GM21529 (cell line): ENCODE measurements around the gene EPHA8.

ENCODE experiments used
- ATAC-seq: cut with Tn5 transposase; IDR thresholded peaks from one replicate; pipeline ENCODE4 v1.9.1; 2021; ENCODE audit not compliant: unreplicated experiment

The EPHA8 gene

GRCh38 chr1:22562584-22563583 is at the start of gene EPHA8:
TSS of gene EPHA8 (plus strand) at chr1:22563489. CDS start at chr1:22563636, 147 bp downstream.
- no peak for ATAC-seq

DNA sequence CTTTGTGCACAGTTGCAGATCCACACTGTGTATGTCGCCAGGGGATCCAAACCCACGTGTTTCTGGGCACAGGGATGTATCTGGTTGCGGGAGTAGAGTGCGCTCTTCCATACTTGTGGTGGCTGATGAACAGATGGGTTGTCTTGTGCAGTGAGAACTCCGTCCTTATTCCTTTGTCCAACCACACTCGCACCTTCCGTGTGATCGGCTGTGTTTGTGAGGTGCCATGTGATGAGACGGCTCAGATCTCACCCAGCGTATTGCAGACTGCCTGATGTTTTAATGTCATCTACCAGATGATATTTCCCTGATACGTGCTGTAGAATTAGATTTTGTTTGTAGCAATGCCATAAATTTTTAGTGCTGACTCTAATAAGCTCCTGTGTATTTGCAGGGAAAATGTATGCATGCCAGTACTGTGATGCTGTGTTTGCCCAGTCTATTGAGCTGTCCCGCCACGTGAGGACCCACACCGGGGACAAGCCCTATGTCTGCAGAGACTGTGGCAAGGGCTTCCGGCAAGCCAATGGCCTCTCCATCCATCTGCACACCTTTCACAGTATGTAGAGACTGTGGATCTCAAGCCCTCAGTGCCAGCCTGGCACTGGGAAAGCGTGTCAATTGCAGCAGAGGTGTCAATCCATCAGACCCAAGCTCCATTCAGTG is 46.2 kb upstream of the EPHA8 start:
- no peak for ATAC-seq

DNA sequence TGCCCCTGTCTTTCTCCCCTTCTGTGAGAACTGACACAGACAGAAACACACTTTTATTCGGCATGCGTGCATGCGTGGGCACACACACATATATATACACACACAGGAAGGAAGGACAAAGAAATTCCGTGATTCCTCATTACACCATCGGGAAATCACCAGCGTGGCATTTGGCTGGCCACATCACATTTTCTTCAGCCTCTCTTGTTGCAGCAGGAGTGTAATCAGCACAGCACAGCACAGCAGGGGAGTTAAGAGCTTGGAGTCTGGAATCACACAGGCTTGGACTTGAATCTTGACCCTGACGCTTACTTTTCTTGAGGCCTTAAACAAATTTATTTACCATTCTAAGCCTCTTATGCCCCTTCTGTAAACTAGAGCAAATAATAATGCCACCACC is 45.3 kb upstream of the EPHA8 start:
- ATAC-seq: no peak

DNA sequence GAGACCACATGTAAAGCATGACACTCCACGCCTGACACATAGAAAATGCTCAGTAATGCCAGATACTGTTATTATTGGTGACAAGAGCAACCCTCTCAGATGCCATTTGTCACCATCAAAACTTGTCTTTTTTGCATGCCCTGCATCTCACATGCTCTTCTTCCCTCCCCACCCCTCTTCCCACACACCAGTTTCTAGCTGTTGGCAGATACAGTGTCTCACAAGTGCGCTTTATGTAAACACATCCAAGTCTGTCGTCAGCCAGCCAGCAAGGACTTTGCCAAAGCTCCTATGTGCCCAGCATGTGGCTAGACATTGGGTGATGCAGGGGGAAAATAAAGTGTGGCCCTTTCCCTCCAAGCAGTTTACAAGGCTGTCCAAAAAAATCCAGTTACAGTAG is 44.9 kb upstream of the EPHA8 start:
- ATAC-seq: no peak

- ATAC-seq: no peak
Observed at GRCh38 chr1:22520871-22521270, 42.4 kb upstream of the EPHA8 start.

DNA sequence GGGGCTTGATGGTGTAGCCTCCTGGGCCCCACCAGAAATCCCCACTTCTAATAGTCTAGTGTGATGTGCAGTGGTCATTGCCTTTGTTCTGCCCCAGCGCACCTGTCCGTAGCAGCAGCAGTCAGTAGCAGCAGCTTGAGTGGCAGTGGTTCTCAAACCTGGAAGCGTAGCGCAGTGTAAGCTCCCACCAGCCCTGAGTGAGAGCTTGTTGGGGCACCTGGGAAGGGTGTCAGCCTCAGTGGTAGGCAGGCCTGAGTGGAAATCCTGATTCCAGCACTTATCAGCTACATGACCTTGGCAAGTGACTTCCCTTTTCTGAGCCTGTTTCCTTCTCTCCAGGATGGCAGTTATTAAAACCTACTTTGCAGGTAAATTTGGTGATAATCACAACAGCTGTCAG is 41.6 kb upstream of the EPHA8 start:
- no peak for ATAC-seq

GRCh38 chr1:22522221-22522743 is 41.0 kb upstream of the EPHA8 start:
- ATAC-seq: no peak

DNA sequence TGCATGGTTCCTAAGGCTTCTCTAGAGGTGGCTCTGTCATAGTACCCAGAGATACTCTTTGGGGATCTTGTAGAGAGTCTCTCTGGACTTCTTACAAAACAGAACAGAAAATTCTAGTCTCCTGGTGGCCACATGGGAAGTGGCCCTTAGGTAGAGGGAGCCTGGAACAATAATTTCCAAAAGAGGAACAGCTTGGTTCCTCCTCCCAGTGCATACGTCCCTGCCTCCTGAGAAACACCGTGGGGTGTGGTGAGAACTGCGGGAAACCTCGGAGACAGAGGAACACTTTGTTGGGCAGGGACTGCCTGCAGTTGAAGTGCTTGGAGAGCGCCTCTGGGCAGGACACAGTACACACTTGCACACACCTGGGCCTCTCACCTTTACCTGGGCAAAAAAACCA is 38.8 kb upstream of the EPHA8 start:
- no peak for ATAC-seq

DNA sequence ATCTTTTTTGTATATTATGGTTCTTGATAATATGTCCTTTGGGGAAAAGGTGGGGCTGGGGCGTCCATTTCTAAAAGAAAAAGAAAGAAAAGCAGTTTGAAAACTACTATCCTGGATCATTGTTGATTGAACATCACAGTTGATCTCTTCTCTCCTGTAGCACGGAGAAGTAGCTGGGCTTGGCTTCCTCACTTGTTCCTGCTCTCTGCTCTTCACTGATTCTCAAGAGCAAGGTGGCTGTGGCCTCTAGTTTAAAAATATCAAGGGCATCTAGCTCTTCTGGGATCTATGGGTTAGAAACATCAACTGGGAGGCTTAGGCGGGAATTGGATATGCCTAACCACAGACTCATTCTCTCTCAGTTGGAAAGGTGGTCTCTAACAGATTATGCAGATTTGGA is 38.1 kb upstream of the EPHA8 start:
- no peak for ATAC-seq

GRCh38 chr1:22525646-22526045 is 37.6 kb upstream of the EPHA8 start:
- ATAC-seq: no peak

DNA sequence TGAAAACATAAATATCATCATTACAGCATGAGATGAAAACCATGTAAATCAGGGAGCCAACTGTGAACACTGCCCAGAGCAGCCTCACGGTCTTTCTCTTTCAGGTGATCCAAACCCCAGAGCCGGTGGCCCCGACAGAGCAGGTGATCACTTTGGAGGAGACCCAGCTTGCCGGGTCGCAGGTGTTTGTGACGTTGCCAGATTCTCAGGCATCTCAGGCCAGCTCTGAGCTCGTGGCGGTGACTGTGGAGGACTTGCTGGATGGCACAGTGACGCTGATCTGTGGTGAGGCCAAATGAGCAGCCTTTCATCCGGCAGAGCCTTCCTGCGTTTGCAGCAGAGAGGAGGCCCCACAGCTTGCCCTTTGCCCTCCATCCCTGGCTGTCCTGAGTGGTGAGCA is 37.2 kb upstream of the EPHA8 start:
- ATAC-seq: no peak

DNA sequence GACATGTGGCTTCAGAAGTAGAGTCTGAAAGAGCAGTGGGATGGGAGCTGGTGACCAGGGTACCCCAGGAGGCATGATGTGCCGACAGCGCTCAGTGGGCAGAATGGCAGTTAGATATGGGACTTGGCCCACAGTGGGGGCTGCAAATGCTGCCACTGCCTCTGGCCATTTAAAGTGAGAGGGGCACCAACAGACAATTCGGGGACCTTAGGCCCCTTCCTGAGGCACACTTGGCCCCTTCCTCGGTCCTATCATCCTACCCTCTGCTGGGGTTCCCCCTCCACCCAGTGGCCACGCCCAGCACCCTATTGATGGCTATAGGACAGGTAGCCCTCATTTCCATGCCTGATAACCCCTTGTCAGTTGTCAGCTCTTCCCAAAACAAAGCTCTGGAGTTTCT is 36.6 kb upstream of the EPHA8 start:
- ATAC-seq: no peak

DNA sequence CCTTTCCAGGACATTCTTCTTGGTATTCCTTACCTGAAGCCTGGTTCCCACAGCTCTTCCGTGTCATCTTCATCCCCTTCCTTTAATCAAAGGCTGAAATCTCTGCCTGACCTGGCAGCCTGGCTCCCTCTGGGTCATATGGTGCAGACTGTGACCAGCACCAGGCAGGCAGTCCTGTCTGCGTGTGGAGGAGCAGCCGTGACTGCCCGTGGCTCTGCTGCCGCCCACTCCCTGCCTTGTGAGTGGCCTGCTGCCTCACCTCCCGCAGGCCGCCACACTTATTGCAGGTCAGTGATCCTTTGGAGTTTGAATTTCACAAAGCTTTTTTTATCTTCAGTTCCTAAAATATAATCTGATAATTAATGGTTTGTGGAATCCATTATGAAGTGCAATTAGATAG is 36.2 kb upstream of the EPHA8 start:
- ATAC-seq: no peak

DNA sequence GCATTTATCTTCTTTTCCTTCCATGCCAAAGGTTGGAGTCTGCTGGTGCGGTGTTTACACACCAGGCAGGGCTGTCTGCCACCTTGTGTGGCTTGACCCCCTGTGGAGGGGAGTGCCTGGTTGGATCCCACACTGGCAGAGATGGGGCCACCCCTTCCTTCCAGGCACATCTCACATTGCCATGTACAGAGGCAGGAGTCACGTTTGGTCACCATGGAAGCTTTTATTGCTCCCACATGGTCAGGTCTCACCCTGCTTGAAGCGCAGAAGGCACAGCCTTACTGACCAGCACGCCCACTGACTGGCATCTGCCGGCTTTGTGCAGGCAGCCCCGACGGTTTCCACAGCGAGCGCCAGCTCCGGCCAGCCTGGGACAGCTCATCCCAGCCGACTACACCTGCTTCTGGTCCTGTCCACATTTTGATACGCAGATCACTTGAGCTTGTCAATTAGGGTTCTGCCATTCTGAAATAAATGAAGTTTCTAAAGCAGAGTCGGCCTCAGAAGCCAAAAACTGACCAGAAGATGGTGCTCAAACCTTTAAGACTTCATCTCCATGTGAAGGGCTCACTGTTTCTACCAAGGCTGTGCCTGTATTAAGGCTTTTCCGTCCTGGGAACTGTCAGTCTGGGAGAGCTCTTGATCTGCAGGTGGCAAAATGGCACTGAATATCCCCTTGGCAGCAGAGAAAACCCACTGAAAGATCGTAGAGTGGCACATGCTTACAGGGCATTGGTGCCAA is 35.6 kb upstream of the EPHA8 start:
- no peak for ATAC-seq

- no peak for ATAC-seq
Observed at GRCh38 chr1:22528451-22528850, 34.8 kb upstream of the EPHA8 start.

DNA sequence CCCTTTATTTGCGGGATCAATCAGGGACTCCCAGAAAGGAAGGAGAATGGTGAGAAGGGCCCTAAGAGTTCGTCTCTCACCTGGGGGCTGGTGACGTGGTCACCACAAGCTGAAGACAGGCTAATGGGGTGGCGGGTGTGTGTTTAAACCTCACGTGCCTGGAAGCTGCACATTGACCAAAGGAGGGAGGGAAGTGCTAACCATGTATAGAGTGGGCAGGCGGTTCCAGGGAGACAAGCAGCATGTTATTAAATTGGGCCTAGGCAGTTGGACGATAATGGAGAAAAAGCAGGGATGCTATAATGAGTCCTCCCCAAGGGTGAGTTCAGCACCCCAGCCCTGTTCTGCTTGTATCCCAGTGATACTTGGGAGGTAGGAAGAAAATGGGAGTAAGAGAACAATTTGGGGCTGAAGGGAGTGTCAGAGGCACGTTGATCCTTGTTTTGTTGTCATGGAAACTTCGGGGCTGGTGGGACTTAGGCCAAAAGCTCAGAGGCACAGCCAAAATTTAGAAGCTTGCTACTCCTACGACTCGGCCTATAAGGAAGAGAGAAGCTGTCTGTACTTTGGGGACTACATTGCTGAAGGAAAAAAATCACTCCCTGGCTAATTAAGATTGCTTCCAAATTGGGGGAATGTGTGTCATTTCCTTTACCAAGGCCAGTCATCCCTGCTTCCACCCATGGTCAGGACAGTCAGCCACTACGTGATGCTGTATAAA is 33.2 kb upstream of the EPHA8 start:
- ATAC-seq: no peak

GRCh38 chr1:22530715-22531114 is 32.6 kb upstream of the EPHA8 start:
- no peak for ATAC-seq

GRCh38 chr1:22531251-22531650 is 32.0 kb upstream of the EPHA8 start:
- ATAC-seq: no peak

DNA sequence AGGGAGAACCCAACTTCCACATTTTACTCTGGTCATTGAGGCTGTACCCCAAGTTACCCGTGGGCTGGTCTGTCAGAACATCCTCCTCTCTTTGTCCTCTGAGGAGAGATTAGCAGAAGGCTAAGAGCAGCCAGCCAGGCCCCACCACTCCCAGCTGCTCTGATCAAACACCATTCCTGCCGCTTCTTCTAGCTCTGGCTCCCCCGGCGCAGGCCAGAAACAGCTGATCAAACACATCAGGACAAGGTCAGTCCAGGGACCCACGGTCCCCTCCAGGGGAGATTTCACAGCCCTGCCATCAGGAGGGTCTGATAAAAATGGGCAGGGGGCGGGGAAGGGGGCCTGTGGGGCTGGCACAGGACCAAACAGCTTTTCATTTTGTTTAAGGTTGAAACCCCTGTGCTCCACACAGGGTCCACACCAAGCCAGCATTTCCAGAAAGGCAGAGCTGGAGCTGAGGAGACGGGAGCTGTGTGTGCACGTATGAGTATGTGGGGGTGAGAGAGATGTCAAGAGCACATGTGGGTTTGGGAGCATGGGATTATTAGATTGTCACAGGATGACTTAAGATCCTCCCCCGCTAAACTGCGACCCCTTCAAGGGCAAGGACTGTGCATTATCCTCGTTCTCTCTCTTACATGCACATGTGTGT is 29.9 kb upstream of the EPHA8 start:
- ATAC-seq: no peak

- no peak for ATAC-seq
Observed at GRCh38 chr1:22534951-22535350, 28.3 kb upstream of the EPHA8 start.
